B cell (primary cell): Measurements from ENCODE around the gene FOXS1. TPM values are rescaled to one million over a fixed set of nuclear protein-coding genes. Genes with fewer than 3 reads are reported as not detected.

ENCODE experiments used
- ATAC-seq: fragments of 200-7000 bp; cut with Tn5 transposase; one replicate; pipeline ENCODE4 v1.10.0; 2021; ENCODE audit warnings: low read depth, mild to moderate bottlenecking, moderate number of reproducible peaks, moderate library complexity
- CTCF ChIA-PET: fragments of 350-600 bp; sonication (Branson Sonifier 250); formaldehyde crosslinking; loops from one replicate; lab custom pipeline; 2021; ENCODE audit warnings: antibody characterized with exemption, inconsistent platforms; lab: Charles Lee
- POLR2A ChIA-PET: fragments of 350-600 bp; sonication (Branson Sonifier 250); formaldehyde crosslinking; loops from one replicate; lab custom pipeline; 2021; ENCODE audit warnings: antibody characterized with exemption; lab: Charles Lee
- DNase-seq: peaks from one replicate; pipeline ENCODE4 v3.0.0; 2013
- H2AFZ ChIP-seq: 2 replicates; pipeline ENCODE4 v1.6.1; 2012; ENCODE audit warnings: mild to moderate bottlenecking, low read depth, low read length; ENCODE audit not compliant: insufficient read depth, poor library complexity, severe bottlenecking
- H3K27ac ChIP-seq, 2 donors: 1 replicate in 1 of 2; 2 replicates in 1 of 2; pipeline ENCODE4 v1.5.1; 2012 to 2013; ENCODE audit warnings: low read length in 2 of 2, mild to moderate bottlenecking in 2 of 2, moderate library complexity in 1 of 2
- H3K27me3 ChIP-seq, 4 experiments: fragments of 200-600 bp in 1 of 4; sonication (generic) in 1 of 4; replicated peaks in 1 of 4; 1 replicate in 2 of 4; 2 replicates in 2 of 4; pipeline versions ENCODE4 v1.6.1 to v1.7.0; 2013 to 2016; ENCODE audit warnings: low read length in 3 of 4, mild to moderate bottlenecking in 2 of 4, mixed read lengths in 1 of 4, moderate library complexity in 1 of 4; ENCODE audit not compliant: insufficient read depth in 4 of 4, control insufficient read depth in 3 of 4; ENCODE audit errors: control extremely low read depth in 1 of 4
- H3K36me3 ChIP-seq, 2 experiments: replicated peaks in 1 of 2; 1 replicate in 1 of 2; 2 replicates in 1 of 2; pipeline versions ENCODE4 v1.6.1 to v1.7.1; 2013; ENCODE audit warnings: low read length in 1 of 2; ENCODE audit not compliant: insufficient read depth in 2 of 2, control insufficient read depth in 1 of 2; ENCODE audit errors: control extremely low read depth in 1 of 2, extremely low read depth in 1 of 2
- H3K4me1 ChIP-seq, 2 donors: fragments of 200-600 bp in 1 of 2; sonication (generic) in 1 of 2; 1 replicate in 1 of 2; 2 replicates in 1 of 2; pipeline versions ENCODE4 v1.5.1 to v1.6.1; 2013 to 2017; ENCODE audit warnings: low read length in 2 of 2; ENCODE audit not compliant: control insufficient read depth in 2 of 2, insufficient read depth in 2 of 2
- H3K4me2 ChIP-seq: replicated peaks from 2 replicates; pipeline ENCODE3; 2012; ENCODE audit warnings: mild to moderate bottlenecking, low read depth, low read length; ENCODE audit not compliant: poor library complexity, severe bottlenecking
- H3K4me3 ChIP-seq, 5 experiments: fragments of 200-600 bp in 1 of 5; sonication (generic) in 1 of 5; 1 replicate in 3 of 5; 2 replicates in 2 of 5; pipeline versions ENCODE4 v1.5.1 to v1.7.0; 2011 to 2016; ENCODE audit warnings: low read length in 4 of 5, mild to moderate bottlenecking in 4 of 5, low read depth in 2 of 5, control low read depth in 1 of 5, moderate library complexity in 1 of 5; ENCODE audit not compliant: insufficient read depth in 1 of 5; ENCODE audit errors: control extremely low read depth in 1 of 5, extremely low read depth in 1 of 5
- H3K79me2 ChIP-seq: fragments of 200-600 bp; sonication (generic); one replicate; pipeline ENCODE4 v1.6.0; 2016; ENCODE audit warnings: low read length; ENCODE audit not compliant: control insufficient read depth, insufficient read depth
- H3K9ac ChIP-seq: fragments of 200-600 bp; sonication (generic); 2 replicates; pipeline ENCODE4 v1.6.1; 2017; ENCODE audit warnings: mild to moderate bottlenecking, low read length, moderate library complexity
- H3K9me3 ChIP-seq, 3 donors: one replicate each; pipeline versions ENCODE4 v1.6.1 to v1.7.1; 2013; ENCODE audit warnings: low read length in 2 of 3; ENCODE audit not compliant: control insufficient read depth in 2 of 3, insufficient read depth in 1 of 3; ENCODE audit errors: control extremely low read depth in 1 of 3
- H4K20me1 ChIP-seq: 2 replicates; pipeline ENCODE4 v1.6.0; 2012; ENCODE audit warnings: mild to moderate bottlenecking, low read length; ENCODE audit not compliant: insufficient read depth, control insufficient read depth, poor library complexity, severe bottlenecking
- H3K27ac Mint-ChIP-seq: one replicate; pipeline ENCODE4 v1.8.0; 2021; ENCODE audit warnings: mixed read lengths
- H3K27me3 Mint-ChIP-seq: one replicate; pipeline ENCODE4 v1.8.0; 2021; ENCODE audit warnings: mixed read lengths
- H3K4me1 Mint-ChIP-seq: one replicate; pipeline ENCODE4 v1.8.0; 2021; ENCODE audit warnings: mixed read lengths
- H3K4me3 Mint-ChIP-seq: one replicate; pipeline ENCODE4 v1.8.0; 2021; ENCODE audit warnings: mixed read lengths
- H3K9me3 Mint-ChIP-seq: one replicate; pipeline ENCODE4 v1.8.0; 2022; ENCODE audit warnings: mixed read lengths; ENCODE audit not compliant: insufficient read depth
- EZH2 ChIP-seq: IDR thresholded peaks from 2 replicates; pipeline ENCODE4 v1.6.1; 2012; ENCODE audit warnings: borderline replicate concordance, low read depth, mild to moderate bottlenecking, moderate library complexity, low read length; ENCODE audit not compliant: insufficient read depth, poor library complexity, severe bottlenecking
- WGBS: methylation state at CpG from one replicate; pipeline ENCODE4 v1.1.5; 2013; ENCODE audit warnings: missing lambda C conversion rate; ENCODE audit not compliant: insufficient coverage; 5-methylcytosine and 5-hydroxymethylcytosine counted together
- intact Hi-C: fragments of 100-400 bp; cut with micrococcal nuclease; formaldehyde crosslinking; loops from one replicate; pipeline ENCODE4 v1.10.0; 2022
- polyA minus RNA-seq: library from RNA; depleted of rRNA, polyadenylated mRNA; stranded (reverse); fragments of >200 nt; gene quantifications from 2 replicates; pipeline ENCODE4 v1.2.3, GENCODE V29; 2012
- polyA plus RNA-seq: library from polyadenylated mRNA; depleted of rRNA; stranded (reverse); fragments of >200 nt; gene quantifications from 2 replicates; pipeline ENCODE4 v1.2.3, GENCODE V29; 2012
- total RNA-seq, 2 donors: library from RNA; stranded (reverse); fragments of 120-200 nt in 1 of 2; gene quantifications; 1 replicate in 1 of 2; 2 replicates in 1 of 2; pipeline versions ENCODE4 v1.2.3 to v1.2.4, GENCODE V29; 2013 to 2022
- TF ChIP-seq, protein P1 (sequence below): fragments of 200-600 bp; IDR thresholded peaks from one replicate; pipeline ENCODE4 v1.8.0; 2022; ENCODE audit warnings: antibody characterized with exemption, mild to moderate bottlenecking

The FOXS1 gene
- total RNA-seq (not detected in 2 replicates), polyA plus RNA-seq (not detected in 2 replicates), polyA minus RNA-seq (not detected in 2 replicates)
- 0.16 TPM for total RNA-seq (2013)

DNA sequence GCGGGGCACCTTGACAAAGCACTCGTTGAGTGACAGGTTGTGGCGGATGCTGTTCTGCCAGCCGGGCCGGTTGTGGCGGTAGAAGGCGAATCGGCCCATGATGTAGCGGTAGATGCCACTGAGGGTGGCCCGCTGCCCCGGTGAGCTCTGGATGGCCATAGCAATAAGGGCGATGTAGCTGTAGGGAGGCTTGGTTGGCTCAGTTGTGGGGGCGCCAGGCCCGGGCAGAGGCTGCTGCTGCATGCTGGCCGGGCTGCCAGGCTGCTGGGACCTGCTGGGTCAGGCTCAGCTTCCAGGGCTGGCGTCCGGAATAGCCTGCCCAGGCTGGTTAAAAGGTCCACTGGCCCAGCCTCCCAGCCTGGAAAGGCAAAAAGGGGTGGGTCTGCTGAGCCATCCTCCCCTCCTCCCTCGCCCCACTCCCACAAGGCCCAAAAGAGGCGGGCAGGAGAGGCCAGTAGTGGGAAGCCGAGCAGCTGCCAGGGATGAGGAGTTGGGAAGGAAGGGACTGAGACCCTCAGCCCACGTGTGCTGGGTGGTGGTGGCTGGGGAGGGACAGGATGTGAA is at the start of gene FOXS1:
TSS of gene FOXS1 (minus strand) at position 305 of the 564 bp plus-strand sequence. CDS start at position 243, 62 bp downstream.
- Mint-ChIP-seq H3K9me3 (no peaks in the 10 kb centered on the region), H3K4me1 (peaks cover 8% of the 10 kb centered on the region), H3K4me3 (no peak within 1 kb of the TSS), H3K27ac (no peak within 1 kb of the TSS), H3K27me3 (peaks cover 13% of the 10 kb centered on the region)
- no peak within 1 kb of the TSS for H3K9ac ChIP-seq
- DNase-seq (no peak), ATAC-seq (no peak)
- TF ChIP-seq, protein P1, sequence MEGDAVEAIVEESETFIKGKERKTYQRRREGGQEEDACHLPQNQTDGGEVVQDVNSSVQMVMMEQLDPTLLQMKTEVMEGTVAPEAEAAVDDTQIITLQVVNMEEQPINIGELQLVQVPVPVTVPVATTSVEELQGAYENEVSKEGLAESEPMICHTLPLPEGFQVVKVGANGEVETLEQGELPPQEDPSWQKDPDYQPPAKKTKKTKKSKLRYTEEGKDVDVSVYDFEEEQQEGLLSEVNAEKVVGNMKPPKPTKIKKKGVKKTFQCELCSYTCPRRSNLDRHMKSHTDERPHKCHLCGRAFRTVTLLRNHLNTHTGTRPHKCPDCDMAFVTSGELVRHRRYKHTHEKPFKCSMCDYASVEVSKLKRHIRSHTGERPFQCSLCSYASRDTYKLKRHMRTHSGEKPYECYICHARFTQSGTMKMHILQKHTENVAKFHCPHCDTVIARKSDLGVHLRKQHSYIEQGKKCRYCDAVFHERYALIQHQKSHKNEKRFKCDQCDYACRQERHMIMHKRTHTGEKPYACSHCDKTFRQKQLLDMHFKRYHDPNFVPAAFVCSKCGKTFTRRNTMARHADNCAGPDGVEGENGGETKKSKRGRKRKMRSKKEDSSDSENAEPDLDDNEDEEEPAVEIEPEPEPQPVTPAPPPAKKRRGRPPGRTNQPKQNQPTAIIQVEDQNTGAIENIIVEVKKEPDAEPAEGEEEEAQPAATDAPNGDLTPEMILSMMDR: no peak
- TF ChIP-seq EZH2: no peak
- peaks cover 0 to 6% of the 10 kb centered on the region in 2 donors for H3K4me1 ChIP-seq
- CTCF ChIA-PET: interaction anchor here (0.6 to 2.8 kb wide), 5 partner anchors 10 to 98 kb away, joined by 3 to 12 read pairs (median 3); no protein-coding TSS in a partner anchor
- H2AFZ ChIP-seq: no peak within 1 kb of the TSS
- intact Hi-C loops: no loop called here
- no peak within 1 kb of the TSS for H3K4me2 ChIP-seq
- no peaks in the 10 kb centered on the region for H4K20me1 ChIP-seq
- H3K27me3 ChIP-seq: peaks cover 0 to 3% (median 0%) of the 10 kb centered on the region in 4 experiments
- no peaks in the 10 kb centered on the region for H3K79me2 ChIP-seq
- 92% methylated on average over 17 of the region's 21 CpGs for WGBS
- H3K27ac ChIP-seq: no peak within 1 kb of the TSS
- no peak within 1 kb of the TSS for H3K4me3 ChIP-seq
- POLR2A ChIA-PET: no interaction called here
- H3K36me3 ChIP-seq: no peaks in the 10 kb centered on the region
- H3K9me3 ChIP-seq: no peaks in the 10 kb centered on the region

DNA sequence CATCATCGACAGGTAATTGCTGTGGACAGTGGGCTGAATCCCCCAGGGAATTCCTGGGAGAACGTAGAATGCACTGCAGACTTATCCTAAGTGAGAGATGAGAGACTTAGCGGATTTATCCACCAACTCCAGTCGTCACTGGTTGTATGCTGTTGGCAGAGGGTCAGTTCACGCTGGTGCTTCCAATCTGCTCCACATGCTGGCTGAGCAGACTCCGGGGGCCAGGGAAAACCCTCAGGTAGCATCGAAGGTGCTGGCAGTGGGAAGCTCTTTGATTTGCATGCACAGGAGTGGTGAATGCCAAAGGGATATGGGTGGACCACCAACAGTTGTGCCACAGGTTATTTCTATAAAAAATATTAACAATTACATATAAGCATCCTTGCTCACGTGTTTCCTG is 45.2 kb upstream of the FOXS1 start:
- Mint-ChIP-seq H3K9me3 (no peaks in the 10 kb centered on the region), H3K4me3 (no peak overlapping the region), H3K4me1 (peaks cover 7% of the 10 kb centered on the region), H3K27me3 (no peaks in the 10 kb centered on the region), H3K27ac (no peak overlapping the region)
- Histone ChIP-seq H3K4me2 (no peak overlapping the region), H3K79me2 (no peaks in the 10 kb centered on the region), H3K9me3 (peaks cover 0 to 4% (median 0%) of the 10 kb centered on the region in 3 donors), H3K27me3 (no peaks in the 10 kb centered on the region), H4K20me1 (no peaks in the 10 kb centered on the region), H2AFZ (no peak overlapping the region), H3K9ac (no peak overlapping the region), H3K4me3 (no peak overlapping the region), H3K4me1 (peaks cover 10 to 12% of the 10 kb centered on the region in 2 donors), H3K27ac (no peak overlapping the region), H3K36me3 (no peaks in the 10 kb centered on the region)
- ATAC-seq (no peak), DNase-seq (no peak)
- ChIA-PET CTCF (interaction anchor here (0.6 to 1.1 kb wide), 2 partner anchors 40 to 200 kb away, joined by 3 read pairs; no protein-coding TSS in a partner anchor), POLR2A (no interaction called here)
- no peak for TF ChIP-seq EZH2
- TF ChIP-seq, protein P1: no peak
- intact Hi-C loops: no loop called here
- 95% methylated on average over 6 of the region's 8 CpGs for WGBS
